GM12892 (cell line): ENCODE results near the gene MAP3K19.
"Not testable (repeated sequence)": the region's sequence is repeated elsewhere in the genome, so short reads cannot be mapped to it uniquely, and the experiment has no call there.

ENCODE experiments used
- DNase-seq: peaks from one replicate; pipeline ENCODE4 v3.0.0; 2011; ENCODE audit not compliant: insufficient read length
- FAIRE-seq: peaks from 2 replicates; lab custom pipeline; 2011; peaks lifted over from hg19 to GRCh38; lab: Jason Lieb, UNC
- POLR2A ChIP-seq: IDR thresholded peaks from 2 replicates; pipeline ENCODE4 v1.6.1; 2011; ENCODE audit warnings: low read depth, low read length, control low read depth
- POLR2AphosphoS5 ChIP-seq: IDR thresholded peaks from 2 replicates; pipeline ENCODE4 v1.6.1; 2011; ENCODE audit warnings: low read depth, low read length, control low read depth
- TAF1 ChIP-seq: IDR thresholded peaks from 2 replicates; pipeline ENCODE4 v1.6.1; 2011; ENCODE audit warnings: low read depth, mild to moderate bottlenecking, control low read depth, low read length, borderline replicate concordance

Gene MAP3K19

DNA sequence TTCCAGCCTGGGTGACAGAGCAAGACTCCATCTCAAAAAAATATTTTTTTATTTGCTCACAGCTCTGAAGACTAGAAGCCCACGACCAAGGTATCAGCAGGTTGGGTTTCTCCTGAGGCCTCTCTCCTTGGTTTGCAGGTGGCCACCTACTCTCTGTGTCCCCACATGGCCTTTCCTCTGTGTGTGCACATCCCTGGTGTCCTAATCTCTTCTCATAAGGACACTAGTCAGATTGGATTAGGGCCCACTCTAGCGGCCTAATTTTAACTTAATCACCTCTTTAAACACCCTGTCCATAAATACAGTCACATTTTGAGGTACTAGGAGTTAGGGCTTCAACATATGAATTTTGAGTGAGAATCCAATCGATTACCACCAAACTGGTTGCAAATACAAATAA lies 2.9 kb upstream of the MAP3K19 start:
- TF ChIP-seq POLR2AphosphoS5 (no peak), TAF1 (no peak), POLR2A (no peak)
- FAIRE-seq, result no peak
- no peak for DNase-seq

DNA sequence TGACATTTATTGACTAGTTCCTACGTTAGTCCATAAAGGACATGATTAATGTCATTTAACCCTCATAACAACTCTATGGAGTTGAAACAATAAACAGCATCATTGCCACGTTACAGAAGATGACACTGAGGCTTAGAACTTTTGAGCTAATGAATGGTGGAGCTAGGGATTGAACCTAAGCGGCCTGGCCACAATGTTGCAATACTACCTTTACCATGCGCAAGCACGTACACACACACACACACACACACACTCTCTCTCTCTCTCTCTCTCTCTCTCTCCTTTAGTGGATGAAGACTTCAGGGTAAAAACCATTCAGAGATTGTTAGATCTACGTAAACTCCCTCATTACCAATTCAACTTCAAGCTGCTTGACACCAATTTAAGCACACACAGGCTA lies 875 bp upstream of the MAP3K19 start:
- TF ChIP-seq POLR2A, result no peak
- TF ChIP-seq POLR2AphosphoS5, result no peak
- no peak for TF ChIP-seq TAF1
- DNase-seq (no peak), FAIRE-seq (no peak)

DNA sequence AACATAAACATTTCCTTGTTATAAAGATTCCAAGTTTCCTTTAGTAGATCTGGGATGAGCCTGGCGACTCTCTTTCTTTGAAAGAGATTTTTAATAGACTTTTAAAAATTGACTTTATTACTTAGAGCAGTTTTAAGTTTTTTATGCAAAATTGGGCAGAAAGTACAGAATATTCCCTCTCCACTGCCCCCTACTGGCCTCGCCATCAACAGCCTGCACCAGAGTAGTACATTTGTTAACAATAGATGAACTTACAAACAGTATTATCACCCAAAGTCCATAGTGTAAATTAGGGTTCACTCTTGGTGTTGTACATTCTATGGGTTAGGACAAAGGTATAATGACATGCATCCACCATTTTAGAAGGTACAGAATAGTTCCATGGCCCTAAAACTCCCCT lies 3.9 kb downstream of the MAP3K19 start:
- DNase-seq (no peak), FAIRE-seq (no peak)
- TF ChIP-seq POLR2A (no peak), TAF1 (no peak), POLR2AphosphoS5 (no peak)

DNA sequence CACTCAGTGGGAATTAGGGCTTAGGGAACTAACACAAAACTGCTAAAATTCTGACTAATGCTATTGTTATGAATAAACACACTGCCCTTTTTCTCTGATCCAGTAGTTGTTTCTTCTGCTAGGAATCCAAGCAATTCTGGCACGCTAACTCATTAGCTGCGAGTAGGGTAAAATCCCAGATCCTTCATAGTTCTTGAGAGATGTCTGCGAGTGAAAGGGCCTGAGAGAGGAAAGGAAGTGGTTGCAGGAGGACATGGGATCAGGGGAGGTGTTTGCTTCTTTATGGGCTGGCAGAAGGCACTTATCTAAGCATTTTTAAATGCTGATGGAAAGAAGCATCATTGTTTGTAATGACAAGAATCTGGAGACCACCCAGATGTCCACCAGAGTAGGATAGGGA lies 9.4 kb downstream of the MAP3K19 start:
- no peak for TF ChIP-seq POLR2A
- TF ChIP-seq POLR2AphosphoS5, result no peak
- TF ChIP-seq TAF1, result no peak
- DNase-seq (no peak), FAIRE-seq (no peak)

DNA sequence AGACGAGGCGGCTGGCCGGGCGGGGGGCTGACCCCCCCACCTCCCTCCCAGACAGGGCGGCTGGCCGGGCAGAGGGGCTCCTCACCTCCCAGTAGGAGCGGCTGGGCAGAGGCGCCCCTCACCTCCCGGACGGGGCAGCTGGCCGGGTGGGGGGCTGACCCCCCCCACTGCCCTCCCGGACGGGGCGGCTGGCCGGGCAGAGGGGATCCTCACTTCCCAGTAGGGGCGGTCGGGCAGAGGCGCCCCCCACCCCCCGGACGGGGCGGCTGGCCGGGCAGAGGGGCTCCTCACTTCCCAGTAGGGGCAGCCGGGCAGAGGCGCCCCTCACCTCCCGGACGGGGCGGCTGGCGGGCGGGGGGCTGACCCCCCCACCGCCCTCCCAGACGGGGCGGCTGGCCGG lies 14.0 kb downstream of the MAP3K19 start:
- not testable (repeated sequence) for DNase-seq, FAIRE-seq

DNA sequence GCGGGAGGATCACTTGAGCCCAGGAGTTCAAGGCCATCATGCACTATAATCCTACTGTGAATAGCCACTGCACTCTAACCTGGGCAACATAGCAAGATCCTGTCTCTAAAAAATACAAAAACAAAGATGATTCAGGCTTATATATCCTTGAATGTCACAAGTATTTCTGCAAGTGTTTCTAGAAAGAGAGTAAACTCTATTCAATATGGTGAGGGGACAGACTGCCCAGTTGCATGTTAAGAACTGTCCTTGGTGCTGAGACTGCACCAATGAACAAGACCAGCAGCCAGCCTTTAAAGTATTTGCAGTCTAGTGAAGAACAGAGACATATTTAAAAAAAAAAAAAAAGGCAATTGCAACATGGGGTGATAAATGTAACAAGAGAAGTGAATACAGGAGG lies 16.4 kb downstream of the MAP3K19 start:
- FAIRE-seq (no peak), DNase-seq (no peak)
- TF ChIP-seq POLR2A (no peak), TAF1 (no peak), POLR2AphosphoS5 (no peak)

DNA sequence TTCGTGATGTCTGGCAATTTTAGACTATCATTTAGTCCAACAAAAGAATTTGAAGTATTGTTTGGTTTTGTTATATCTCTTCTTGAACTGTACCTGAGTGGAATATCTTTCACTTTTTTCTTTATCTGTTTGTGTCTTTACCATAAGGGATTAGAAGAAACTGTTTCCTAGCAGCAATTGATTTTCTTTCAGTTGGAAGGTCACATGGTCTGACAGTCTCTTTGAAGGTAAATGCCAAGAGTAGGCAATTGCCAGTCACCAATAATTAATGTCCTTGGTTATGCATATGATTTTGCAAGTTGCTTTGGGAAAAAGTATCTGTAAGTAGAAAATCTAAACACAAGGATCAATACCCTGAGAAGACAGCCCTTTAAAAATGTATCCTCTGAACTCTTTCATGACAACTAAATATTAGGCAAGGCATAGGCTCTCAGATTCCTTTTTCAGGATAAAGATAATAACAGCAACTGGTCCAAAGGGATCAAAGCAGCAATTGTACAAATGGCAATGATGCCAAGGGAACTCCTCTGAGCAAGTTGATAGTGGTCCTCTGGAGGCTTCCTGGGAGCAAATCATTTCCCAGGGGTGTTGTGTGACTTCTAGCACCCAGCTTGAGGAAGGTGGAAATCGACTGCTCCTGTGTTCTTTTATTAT lies 17.6 kb downstream of the MAP3K19 start:
- FAIRE-seq (no peak), DNase-seq (no peak)
- TF ChIP-seq POLR2AphosphoS5, result no peak
- TF ChIP-seq POLR2A, result no peak

DNA sequence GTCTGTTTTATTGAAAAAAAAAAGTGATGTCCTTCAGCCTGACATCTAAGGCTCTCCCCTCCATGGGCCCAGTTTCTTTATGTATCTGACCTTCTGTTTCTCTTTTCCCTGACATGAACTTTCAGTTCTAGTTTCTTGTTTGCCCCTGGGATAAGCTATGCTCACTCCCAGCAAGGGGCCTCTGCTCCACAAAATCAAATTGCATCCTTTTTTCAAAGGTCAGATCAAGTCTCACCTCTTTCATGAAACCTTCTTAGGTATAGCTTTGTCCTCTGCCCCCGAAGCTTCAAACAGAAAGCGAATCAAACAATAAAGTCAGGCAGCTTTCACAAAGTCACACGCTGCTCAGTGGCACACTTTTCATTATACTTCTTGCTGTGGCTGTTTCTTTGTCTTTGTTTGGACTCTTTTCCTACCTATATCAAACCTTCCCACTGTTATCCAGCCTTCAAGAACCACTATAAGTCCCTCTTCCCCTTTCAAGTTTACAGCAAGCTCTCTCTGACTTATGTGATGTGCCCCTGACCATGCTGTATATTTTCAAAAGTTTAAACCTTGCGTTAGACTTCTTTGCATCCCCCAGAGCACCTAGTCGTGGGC lies 23.3 kb downstream of the MAP3K19 start:
- no peak for DNase-seq
- peak; percentile 30 for FAIRE-seq
- TF ChIP-seq POLR2AphosphoS5 (no peak), TAF1 (no peak), POLR2A (no peak)

DNA sequence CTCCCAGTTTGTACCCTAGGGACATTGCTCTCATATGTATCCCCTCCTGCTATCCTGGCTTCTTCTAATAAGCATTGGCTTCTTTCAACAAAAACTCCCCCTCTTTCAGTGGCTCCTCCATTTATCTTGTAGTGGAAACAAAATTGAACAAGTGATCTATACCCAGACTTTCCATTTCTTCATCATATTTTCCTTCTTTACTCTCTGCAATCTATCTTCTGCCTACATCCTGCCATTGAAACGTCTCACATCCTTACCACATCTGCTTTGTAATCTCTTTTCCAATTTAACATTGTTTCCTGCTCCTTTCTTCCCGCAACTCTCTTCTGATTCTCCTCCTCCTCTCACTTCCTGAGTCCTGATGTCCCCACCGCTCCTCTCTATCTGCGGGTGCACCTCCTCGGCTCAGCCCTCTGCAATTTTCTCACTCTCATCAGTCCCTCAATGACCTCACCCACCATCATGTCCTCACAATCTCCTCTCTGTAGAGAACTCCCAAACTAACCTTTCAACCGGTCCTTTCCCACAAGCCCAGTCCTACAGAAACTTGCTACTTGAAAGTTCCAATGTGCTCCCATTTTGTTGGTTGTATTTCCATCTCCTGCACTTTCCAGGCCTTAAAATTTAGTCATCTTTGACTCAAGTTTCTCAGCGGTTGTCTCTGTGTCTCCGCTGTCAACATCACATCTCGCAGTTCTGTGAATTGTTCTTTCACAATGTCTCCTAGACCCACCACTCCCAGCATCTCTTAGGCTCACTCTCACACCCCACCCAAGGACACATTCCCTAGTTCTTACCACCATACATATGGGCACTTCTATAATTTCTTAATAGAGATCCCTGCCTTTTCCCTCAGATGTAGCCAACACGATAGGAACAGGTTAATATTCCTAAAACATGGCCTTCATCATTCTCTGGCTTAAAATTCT lies 24.0 kb downstream of the MAP3K19 start:
- DNase-seq (no peak), FAIRE-seq (no peak)
- TF ChIP-seq POLR2AphosphoS5, result no peak
- TF ChIP-seq TAF1, result no peak
- no peak for TF ChIP-seq POLR2A

DNA sequence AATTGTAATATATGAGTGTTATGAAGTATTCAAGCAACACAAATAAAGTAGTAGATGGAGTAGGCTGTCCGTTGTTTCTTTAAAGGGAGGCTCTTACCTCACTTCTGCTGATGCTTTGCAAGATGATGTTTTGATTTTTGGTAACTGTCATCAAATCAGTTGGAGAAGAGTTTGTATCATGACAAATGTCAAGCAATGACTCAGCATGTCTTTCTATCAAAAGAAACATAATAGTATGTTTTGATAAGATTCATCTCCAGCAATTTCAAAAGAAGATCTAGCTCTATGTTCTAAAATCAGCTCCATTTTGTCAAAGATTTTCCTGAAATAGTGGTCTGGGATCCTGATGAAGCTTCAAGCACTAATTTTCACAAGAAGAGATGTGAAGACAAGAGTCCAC lies 25.6 kb downstream of the MAP3K19 start:
- DNase-seq (no peak), FAIRE-seq (no peak)
- TF ChIP-seq POLR2A (no peak), POLR2AphosphoS5 (no peak), TAF1 (no peak)

DNA sequence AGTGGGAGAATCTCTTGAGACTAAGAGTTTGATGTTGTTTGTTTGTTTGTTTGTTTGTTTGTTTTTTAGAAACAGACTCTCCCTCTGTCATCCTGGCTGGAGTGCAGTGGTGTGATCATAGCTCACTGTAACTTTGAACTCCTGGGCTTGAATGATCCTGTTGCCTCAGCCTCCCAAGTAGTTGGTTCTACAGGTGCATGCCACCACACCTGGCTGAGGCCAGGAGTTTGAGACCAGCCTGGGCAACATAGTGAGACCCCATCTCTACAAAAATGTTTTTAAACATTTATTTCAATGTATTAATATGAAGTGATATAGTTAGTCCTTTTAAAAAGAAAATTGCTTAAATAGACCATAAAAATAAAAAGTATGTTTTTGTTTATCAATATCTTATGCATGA lies 35.6 kb downstream of the MAP3K19 start:
- DNase-seq (no peak), FAIRE-seq (no peak)
- TF ChIP-seq TAF1 (no peak), POLR2A (no peak), POLR2AphosphoS5 (no peak)

DNA sequence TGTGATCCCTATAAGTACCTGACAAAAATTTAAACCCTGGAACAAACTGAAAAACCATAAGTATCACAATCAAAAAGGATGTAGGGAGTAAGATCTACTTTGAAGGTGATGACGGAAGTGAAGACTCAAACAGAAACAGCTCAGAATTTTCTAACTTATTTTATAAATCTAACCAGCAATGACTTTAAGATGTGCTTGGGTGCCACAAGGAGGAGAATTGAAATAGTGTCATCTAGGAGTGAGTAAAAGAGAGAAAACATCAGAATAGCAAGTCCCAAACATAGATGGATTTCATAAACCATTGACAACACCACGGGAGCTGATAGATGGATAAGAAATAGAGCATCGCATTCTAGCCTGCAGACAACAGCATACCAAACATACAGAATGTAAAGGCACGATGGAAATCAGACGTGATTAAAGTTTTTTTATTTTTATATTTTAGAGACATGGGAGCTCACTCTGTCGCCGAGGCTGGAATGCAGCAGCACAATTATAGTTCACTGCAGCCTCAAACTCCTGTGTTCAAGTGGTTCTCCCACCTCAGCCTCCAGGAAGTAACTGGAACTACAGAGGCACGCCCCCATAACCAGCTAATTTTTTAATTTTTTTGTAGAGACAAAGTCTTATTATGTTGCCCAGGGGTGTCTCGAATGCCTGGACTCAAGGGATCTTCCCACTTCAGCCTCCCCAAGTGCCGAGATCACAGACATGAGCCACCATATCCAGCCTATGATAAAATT lies 36.9 kb downstream of the MAP3K19 start:
- DNase-seq, result no peak
- peak; percentile 61 for FAIRE-seq
- no peak for TF ChIP-seq POLR2A
- no peak for TF ChIP-seq POLR2AphosphoS5
- TF ChIP-seq TAF1, result no peak

DNA sequence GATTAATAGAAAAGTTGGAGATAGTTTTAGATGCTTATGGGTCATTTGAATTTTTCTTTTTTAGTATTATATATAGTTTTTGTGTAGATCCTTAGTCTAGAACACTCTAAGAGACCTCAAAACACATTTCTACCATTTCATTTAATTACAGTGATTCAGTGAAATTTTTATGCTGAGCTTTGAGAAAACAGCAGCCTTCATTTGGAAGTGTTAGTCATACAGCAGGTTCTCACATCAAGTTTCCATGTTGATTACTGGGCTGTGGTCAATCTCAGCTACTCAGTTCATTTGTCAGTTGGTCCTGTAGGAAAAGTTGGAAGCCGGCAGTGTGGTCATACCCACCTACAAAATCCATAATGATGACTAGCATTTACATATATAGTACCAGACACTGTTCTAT lies 37.9 kb downstream of the MAP3K19 start:
- TF ChIP-seq POLR2AphosphoS5 (no peak), POLR2A (no peak), TAF1 (no peak)
- FAIRE-seq, result no peak
- DNase-seq, result no peak
